ENCODE data around the gene ACOX3. TPM values are rescaled to one million over a fixed set of nuclear protein-coding genes. Genes with fewer than 3 reads are reported as not detected.

Gene ACOX3
- total and polyA plus RNA-seq, 2 of the 8 experiments (the other 6 are each of a cell fraction or from before 2014, with no cell fraction given): 2.5 to 9.9 TPM

DNA sequence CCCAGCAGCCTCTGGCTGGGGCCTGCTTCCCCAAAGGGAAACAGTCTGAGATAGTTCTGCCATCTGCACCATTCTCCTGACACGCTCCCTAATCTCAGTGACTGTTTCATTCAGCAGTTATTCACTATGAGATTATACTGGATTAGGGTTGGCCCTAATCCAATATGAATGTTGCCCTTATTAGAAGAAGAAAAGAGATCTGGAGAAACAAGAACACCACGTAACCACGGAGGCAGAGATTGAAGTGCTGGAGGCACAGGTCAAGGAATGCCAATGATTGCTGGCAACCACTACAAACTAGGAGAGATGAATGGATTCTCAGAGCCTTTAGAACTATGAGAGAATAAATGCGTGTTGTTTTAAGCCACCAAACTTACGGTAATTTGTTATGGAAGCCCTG, 7.4 kb downstream of the ACOX3 start (continued):
- TF ChIP-seq, protein P1, sequence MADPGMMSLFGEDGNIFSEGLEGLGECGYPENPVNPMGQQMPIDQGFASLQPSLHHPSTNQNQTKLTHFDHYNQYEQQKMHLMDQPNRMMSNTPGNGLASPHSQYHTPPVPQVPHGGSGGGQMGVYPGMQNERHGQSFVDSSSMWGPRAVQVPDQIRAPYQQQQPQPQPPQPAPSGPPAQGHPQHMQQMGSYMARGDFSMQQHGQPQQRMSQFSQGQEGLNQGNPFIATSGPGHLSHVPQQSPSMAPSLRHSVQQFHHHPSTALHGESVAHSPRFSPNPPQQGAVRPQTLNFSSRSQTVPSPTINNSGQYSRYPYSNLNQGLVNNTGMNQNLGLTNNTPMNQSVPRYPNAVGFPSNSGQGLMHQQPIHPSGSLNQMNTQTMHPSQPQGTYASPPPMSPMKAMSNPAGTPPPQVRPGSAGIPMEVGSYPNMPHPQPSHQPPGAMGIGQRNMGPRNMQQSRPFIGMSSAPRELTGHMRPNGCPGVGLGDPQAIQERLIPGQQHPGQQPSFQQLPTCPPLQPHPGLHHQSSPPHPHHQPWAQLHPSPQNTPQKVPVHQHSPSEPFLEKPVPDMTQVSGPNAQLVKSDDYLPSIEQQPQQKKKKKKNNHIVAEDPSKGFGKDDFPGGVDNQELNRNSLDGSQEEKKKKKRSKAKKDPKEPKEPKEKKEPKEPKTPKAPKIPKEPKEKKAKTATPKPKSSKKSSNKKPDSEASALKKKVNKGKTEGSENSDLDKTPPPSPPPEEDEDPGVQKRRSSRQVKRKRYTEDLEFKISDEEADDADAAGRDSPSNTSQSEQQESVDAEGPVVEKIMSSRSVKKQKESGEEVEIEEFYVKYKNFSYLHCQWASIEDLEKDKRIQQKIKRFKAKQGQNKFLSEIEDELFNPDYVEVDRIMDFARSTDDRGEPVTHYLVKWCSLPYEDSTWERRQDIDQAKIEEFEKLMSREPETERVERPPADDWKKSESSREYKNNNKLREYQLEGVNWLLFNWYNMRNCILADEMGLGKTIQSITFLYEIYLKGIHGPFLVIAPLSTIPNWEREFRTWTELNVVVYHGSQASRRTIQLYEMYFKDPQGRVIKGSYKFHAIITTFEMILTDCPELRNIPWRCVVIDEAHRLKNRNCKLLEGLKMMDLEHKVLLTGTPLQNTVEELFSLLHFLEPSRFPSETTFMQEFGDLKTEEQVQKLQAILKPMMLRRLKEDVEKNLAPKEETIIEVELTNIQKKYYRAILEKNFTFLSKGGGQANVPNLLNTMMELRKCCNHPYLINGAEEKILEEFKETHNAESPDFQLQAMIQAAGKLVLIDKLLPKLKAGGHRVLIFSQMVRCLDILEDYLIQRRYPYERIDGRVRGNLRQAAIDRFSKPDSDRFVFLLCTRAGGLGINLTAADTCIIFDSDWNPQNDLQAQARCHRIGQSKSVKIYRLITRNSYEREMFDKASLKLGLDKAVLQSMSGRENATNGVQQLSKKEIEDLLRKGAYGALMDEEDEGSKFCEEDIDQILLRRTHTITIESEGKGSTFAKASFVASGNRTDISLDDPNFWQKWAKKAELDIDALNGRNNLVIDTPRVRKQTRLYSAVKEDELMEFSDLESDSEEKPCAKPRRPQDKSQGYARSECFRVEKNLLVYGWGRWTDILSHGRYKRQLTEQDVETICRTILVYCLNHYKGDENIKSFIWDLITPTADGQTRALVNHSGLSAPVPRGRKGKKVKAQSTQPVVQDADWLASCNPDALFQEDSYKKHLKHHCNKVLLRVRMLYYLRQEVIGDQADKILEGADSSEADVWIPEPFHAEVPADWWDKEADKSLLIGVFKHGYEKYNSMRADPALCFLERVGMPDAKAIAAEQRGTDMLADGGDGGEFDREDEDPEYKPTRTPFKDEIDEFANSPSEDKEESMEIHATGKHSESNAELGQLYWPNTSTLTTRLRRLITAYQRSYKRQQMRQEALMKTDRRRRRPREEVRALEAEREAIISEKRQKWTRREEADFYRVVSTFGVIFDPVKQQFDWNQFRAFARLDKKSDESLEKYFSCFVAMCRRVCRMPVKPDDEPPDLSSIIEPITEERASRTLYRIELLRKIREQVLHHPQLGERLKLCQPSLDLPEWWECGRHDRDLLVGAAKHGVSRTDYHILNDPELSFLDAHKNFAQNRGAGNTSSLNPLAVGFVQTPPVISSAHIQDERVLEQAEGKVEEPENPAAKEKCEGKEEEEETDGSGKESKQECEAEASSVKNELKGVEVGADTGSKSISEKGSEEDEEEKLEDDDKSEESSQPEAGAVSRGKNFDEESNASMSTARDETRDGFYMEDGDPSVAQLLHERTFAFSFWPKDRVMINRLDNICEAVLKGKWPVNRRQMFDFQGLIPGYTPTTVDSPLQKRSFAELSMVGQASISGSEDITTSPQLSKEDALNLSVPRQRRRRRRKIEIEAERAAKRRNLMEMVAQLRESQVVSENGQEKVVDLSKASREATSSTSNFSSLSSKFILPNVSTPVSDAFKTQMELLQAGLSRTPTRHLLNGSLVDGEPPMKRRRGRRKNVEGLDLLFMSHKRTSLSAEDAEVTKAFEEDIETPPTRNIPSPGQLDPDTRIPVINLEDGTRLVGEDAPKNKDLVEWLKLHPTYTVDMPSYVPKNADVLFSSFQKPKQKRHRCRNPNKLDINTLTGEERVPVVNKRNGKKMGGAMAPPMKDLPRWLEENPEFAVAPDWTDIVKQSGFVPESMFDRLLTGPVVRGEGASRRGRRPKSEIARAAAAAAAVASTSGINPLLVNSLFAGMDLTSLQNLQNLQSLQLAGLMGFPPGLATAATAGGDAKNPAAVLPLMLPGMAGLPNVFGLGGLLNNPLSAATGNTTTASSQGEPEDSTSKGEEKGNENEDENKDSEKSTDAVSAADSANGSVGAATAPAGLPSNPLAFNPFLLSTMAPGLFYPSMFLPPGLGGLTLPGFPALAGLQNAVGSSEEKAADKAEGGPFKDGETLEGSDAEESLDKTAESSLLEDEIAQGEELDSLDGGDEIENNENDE (IDR thresholded peaks at IDR 0.05; ENCODE audit: insufficient replicate concordance, low read length): no peak
- TF ChIP-seq SP4 (IDR thresholded peaks at IDR 0.05; ENCODE audit: low read length) (no peak), RFX5 (IDR thresholded peaks at IDR 0.05; ENCODE audit: borderline replicate concordance, low read depth, low read length) (no peak), SAP30 (IDR thresholded peaks at IDR 0.05; ENCODE audit: insufficient read depth, insufficient replicate concordance, low read length) (no peak), CEBPB (IDR thresholded peaks at IDR 0.05; ENCODE audit: low read depth, low read length) (no peak), TBP (IDR thresholded peaks at IDR 0.05; ENCODE audit: low read depth, low read length) (no peak), RXRA (IDR thresholded peaks at IDR 0.05; ENCODE audit: insufficient read depth, low read depth, low read length) (no peak), POU5F1 (IDR thresholded peaks at IDR 0.05; ENCODE audit: low read depth, low read length) (no peak), ASH2L (IDR thresholded peaks at IDR 0.05; ENCODE audit: low read length) (no peak), SUZ12 (IDR thresholded peaks at IDR 0.05; ENCODE audit: low read length) (no peak), EZH2 (IDR thresholded peaks at IDR 0.05; ENCODE audit: low read depth, low read length, severe bottlenecking) (no peak)
- TF ChIP-seq, protein P2, sequence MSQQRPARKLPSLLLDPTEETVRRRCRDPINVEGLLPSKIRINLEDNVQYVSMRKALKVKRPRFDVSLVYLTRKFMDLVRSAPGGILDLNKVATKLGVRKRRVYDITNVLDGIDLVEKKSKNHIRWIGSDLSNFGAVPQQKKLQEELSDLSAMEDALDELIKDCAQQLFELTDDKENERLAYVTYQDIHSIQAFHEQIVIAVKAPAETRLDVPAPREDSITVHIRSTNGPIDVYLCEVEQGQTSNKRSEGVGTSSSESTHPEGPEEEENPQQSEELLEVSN (IDR thresholded peaks at IDR 0.05): no peak
